Stimulated activated CD4-positive, alpha-beta T cell treated with anti-CD3 and anti-CD28 coated beads, Interleukin-12 subunit alpha, Interleukin-12 subunit beta, amount 100 ng/mL, for 24 hours (primary cell): ENCODE results near the gene MRPL18.
"Not testable (repeated sequence)": the region's sequence is repeated elsewhere in the genome, so short reads cannot be mapped to it uniquely, and the experiment has no call there.

Experiments
- DNase-seq, 2 experiments: peaks; one replicate each; pipeline ENCODE4 v3.0.0-alpha.2; 2020; ENCODE audit warnings: low read depth in 2 of 2

The MRPL18 gene

DNA sequence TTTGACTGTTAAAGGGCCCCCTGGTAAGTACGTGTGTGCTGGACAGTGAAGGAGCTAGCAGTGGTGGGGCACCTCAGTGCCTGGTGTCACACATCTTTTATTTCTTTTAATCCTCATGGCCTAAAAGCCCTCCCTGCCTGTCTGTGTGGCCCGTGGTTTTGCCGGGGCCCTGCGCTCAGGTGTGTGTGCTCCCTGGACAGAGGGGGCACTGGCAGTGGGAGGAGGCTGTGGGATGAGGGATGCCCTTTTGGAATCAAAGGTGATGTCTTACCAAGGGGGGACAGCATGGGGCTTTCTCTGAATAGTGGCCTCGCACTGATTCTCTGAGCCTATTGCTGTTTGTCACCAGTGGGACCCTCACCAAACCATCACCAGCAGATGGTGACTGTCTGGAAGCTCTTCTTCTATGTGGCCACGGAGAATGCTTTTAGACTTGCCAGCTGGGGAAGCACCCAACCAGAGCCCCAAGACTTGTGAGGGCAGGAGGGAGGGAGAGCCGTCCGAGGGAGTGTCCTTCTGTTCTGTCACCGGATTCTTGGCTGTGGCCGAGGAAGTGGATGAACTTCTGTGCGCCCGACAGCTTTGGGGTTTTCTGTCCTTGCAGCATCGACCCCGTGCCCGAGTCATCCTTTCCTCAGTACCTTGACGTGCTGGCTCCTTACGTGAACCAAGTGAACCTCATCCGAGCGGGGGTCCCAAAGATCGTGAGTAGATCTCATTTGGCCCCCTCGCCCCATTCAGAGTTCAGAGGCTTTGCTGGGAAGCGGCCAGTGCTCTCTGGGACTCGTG is 27.9 kb downstream of the MRPL18 start:
- DNase-seq = no peak

- no peak for DNase-seq
Observed at GRCh38 chr6:159819098-159819497, 28.8 kb downstream of the MRPL18 start.

GRCh38 chr6:159819932-159820640 is 29.8 kb downstream of the MRPL18 start:
- DNase-seq = peak in 1 of 2 experiments; percentile 17

DNA sequence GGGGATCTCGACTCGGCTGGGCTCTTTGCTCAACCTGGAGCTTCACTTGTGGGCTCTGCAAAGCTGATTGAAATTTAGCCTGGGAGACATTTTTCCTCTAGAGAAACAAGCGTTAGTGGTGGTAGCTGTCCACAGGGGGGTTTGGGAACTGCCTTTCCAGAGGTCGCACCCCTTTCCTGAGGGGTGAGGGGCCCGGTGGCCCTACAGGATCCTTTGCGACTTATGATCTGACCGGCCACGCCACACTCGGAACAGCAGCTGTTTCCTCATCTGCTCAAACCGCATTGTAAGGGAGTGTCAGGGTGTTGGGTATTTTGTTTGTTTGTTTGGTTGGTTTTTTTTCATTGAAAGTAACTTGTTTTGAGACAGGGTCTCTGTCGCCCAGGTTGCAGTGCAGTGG is 30.9 kb downstream of the MRPL18 start:
- no peak for DNase-seq

GRCh38 chr6:159821726-159822125 is 31.5 kb downstream of the MRPL18 start:
- DNase-seq = no peak

GRCh38 chr6:159823953-159824352 is 33.7 kb downstream of the MRPL18 start:
- DNase-seq = no peak

- not testable (repeated sequence) for DNase-seq
Observed at GRCh38 chr6:159824690-159825089, 34.4 kb downstream of the MRPL18 start.

GRCh38 chr6:159826004-159826403 is 35.7 kb downstream of the MRPL18 start:
- DNase-seq = no peak

DNA sequence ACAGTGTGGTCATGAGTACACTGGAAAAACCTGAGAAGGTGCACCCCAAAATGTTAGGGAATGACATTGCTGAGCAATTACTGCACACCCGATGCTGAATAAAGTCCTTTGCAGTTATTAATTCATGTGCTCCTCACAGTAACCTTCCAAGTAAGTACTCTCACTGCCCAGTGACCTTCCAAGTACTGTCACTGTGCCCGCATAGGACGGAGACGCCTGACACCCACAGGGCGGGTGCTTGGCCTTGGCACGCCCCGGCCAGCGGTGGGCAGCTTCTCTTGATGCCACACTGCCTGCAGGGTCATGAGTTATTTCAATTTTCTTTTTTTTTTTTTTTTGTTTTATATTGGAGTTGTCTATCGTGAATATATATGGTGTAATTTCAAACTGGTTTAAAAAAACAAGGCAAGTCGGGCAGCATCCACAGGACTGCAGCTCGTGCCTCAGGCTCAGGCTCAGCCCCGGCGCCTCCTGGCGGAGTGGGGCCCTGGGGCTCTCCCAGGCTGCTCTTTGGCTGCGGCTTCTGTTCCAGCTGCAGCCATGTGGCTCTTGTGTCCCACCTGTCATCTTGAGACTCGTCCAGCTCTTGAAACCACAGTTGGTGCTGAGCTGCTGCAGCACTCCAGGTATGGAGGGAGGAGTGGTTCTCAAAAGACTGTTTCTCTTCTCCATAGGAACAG is 36.8 kb downstream of the MRPL18 start:
- no peak for DNase-seq

DNA sequence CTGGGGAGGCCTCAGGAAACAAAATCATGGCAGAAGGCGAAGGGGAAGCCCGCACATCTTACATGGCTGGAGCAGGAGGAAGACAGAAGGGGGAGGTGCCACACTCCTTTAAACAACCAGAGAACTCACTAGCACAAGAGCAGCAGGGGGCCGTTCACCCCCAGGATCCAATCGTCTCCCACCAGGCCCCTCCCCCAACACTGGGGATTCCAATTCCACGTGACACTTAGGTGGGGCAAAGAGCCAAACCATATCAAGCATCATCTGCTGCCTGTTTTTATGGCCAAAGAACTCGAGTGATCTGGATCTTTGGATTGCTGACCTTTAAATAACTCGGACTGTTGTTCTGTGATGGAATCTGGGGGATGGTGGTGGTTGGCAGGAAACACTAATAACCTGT is 37.8 kb downstream of the MRPL18 start:
- DNase-seq = no peak

DNA sequence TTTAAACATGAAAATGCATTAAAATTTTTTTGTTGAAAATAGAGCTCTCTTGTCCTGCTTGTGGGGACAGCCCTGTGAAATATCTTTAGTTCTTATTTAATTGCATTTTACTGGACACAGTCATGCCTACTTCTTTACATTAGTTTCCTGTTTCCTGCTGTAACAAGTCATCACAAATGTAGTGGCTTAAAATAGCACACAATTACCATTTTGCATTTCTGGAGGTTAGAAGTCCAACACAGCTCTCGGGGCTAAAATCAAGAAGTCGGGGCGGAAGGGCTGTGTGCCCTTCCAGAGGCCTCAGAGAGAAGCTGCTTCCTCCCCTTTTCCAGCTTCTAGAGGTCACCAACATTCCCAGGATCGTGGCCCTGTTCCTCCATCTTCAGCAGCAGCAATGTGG is 39.3 kb downstream of the MRPL18 start:
- DNase-seq = no peak

DNA sequence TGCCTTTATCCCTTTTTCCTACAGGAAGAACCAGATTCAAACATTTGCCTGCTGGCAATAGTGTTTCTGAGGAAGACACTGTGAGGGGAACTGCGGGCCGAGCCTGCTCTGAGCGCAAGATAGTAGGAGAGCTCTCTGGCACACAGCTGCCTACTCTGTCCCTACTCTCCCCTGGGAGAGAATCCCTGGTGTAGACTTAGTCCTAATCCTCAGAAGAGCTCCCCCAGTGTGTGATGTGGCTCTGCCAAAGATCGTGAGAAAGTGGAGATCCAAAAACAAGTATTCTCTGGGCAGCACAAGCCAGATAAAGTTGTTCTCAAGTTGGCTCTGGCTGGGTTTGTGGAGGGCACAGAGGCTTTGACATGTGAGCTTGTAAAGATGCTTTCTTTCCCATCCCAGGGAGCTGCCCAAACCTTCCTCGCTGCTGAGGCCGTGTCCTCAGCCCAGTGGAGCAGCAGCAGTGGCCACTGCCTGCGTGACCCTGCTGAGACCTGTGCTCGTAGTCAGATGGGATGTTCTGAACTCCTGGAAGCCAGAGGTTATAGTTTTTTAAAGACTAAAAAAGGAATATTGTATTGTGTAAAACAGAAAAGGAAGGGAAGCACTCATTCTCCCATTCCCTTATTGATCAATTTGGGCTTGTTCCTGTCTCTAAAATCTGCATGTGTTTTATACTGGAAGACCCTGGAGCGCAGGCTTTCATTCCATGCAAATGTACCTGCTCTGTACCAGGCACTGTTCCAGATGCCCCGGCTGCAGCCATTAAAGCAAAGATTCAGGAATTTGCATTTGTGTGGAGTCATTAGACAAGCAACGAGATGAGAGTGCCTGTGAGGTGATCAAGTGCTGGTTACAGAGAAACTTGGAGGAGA is 40.5 kb downstream of the MRPL18 start:
- no peak for DNase-seq

- no peak for DNase-seq
Observed at GRCh38 chr6:159831373-159831679, 41.1 kb downstream of the MRPL18 start.

- DNase-seq = no peak
Observed at GRCh38 chr6:159832946-159833345, 42.7 kb downstream of the MRPL18 start.

GRCh38 chr6:159833556-159833955 is 43.3 kb downstream of the MRPL18 start:
- no peak for DNase-seq

GRCh38 chr6:159833997-159834603 is 43.8 kb downstream of the MRPL18 start:
- DNase-seq = no peak

DNA sequence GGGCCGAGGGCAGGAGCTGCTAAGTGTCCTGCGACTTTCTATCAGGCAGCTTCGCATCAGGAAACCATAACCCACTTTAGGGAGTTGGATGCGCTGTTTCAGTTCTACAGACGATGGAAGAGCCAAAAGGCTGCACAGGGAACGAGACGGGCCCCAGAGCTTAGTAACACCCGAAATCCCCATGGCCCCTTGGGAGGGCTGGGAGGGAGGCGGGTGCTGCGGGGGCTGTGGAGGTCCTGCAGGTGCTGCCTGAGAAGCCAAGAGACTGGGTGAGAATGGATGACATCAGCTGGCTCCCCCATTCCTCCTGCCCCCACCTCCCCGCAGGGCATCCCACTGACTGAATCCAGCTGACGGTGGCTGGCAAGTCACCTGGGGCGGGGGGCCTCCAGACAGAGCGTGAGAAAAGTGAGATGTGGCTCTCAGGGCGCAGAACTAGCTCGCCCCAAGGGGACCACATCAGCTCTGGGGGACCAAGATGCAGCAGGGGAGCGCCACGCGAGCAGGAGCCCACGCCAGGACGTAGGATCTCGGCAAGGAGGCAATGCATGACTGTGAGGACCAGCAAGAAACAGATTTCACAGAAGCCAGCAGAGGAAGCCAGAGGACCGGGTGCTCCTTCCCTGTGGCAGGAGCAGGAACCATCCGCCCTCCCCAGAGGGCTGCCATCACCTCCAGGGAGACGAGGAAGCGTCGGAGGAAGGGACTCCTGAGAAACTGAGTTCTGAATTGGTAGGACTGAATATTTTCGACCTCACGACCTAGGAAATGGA is 46.6 kb downstream of the MRPL18 start:
- DNase-seq = no peak

DNA sequence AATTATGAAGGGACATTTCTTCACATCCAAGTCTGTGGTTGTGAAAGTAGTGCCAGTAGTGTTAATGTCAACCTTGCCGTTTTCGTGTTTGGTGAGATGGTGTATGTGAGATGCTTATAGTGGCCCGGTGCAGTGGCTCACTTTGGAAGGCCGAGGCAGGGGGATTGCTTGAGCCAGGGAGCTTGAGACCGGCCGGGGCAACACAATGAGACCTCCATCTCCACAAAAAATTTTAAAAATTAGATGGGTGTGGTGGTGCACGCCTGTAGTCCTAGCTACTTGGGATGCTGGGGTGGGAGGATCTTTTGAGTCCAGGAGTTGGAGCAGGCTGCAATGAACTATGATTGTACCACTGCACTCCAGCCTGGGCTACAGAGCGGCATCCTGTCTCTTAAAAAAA is 47.2 kb downstream of the MRPL18 start:
- DNase-seq = no peak

GRCh38 chr6:159838020-159838744 is 47.9 kb downstream of the MRPL18 start:
- no peak for DNase-seq

DNA sequence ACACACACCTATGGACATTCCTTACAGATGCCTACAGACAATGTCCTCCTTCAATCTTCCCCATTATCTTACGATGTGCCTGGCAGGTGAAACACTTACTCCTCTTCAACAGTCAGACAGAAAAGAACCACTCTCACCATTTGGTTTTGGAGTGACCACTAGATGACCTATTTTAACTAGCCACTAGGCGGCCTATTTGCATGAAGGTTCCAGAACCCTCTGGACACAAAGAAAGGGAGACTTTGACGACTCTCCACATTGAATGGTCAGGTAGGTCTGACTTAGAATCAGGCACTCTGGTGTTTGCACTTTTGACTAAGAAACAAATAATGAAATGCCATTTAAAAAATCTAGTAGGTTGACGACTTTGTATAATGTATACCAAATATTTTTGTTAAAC is 51.8 kb downstream of the MRPL18 start:
- DNase-seq = no peak
